HUDEP-2 (cell line): Measurements from ENCODE around the gene OR52D1.

Source experiments
- DNase-seq, 76 experiments: peaks; one replicate each; lab custom pipeline; 2025; ENCODE audit not compliant: unreplicated experiment in 76 of 76; lab: John Stamatoyannopoulos, UW

Gene OR52D1

DNA sequence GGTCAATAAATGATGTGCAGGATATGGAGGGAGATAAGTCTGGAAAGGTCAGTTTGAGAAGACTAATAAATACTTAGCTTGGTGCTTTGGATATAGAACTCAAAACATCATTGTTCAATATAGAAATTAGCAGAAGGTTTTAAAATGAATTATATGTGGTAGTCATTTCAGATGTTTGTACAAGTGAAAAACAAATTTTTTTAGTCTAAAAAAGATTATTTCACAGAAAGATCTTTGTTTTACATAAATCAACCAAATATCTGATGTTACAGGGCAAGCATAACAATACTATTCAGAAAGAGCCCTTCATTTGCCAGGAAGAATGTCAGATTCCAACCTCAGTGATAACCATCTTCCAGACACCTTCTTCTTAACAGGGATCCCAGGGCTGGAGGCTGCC lies at the start of gene OR52D1:
OR52D1 (plus strand) TSS at position 301 of the 400 bp plus-strand sequence; CDS start at position 323, 22 bp downstream.
- no peak for DNase-seq

DNA sequence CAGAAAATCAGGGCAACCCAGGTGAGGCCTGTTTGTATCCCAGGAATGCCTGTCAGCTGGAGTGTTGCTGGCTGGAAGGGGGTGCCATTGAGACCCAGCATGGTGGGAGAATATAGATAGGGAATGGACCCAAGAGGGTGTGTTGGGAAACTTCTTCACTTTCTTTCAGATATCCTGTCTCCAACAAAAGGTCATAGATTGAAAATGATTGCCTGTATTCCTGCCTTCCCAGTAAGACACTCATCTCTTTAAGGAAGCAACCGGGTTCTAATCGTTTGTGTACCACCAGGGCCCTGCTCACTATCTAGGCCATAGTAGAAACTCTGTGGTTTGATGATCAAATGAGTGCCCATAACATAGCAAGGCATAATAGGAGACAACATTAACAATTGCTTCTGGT lies 47.1 kb upstream of the OR52D1 start, which contains the start of gene OR51I1:
OR51I1 (minus strand) TSS at position 101 of the 400 bp plus-strand sequence; CDS start at position 101, 0 bp downstream.
- DNase-seq: no peak

DNA sequence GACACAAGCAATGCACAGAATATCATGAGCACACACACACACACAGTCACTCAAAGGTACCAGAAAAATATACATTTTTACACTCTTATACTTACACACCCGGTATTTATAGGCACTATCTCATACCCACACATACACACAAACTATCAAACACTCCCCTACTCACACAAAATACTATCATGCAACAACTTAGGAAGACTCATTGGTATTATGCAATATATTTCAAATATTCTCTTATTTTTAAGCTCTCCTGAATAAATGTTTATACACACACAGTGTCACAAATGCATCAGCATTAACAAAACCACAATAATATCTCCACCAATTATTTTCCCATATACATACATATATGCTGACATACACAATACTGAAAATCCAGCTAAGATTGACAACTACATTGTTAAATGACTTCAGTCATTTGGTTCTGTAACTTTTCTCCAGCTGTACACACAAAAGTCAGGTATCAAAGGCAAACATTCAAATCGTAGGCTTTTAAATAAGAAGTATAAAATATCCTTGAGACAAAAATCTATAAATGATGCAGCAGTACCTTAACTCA lies 44.6 kb upstream of the OR52D1 start:
- DNase-seq: no peak

DNA sequence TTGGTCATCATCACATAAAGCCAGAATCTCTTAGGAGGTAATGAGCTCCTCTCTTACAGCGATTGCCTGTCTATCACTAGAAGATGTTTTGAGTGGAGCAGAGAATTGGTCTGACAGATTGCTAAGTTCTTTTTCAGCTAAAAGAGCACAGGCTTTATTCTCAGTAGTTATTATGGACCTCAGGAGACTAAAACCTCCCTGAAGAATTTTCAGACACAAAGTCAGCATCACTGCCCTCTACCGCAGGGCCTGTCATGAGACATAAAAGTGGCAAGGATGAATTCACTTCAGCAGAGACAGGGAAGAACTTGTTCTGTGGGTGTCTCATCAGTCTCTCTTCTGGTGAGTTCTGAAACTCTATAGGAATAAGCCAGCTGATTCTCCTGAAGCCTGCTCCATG lies 39.5 kb upstream of the OR52D1 start, which contains the start of gene OR51I2:
OR51I2 (plus strand) TSS at position 301 of the 400 bp plus-strand sequence. CDS start 4,166 bp downstream, outside the sequence.
- peak in 1 of 76 experiments; percentile 2 for DNase-seq

DNA sequence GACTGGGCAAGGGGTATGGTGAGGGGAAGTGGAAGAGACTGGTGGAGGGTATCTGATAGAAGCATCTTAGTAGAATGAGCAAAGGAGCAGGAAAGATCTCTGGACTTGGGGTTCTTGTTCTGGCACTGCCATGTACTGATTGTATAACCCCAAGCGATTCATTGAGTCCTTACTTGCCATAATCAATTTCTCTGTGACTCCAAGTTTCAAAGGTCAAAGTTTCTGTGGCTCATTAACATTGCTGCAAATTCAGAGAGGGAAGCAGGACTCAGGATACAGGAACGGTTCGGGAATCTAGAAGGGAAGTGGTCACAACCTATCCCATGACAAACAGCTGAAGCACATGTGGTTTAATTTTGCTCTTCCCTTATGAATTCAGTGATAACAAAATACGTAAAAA lies 39.1 kb upstream of the OR52D1 start:
- no peak for DNase-seq

DNA sequence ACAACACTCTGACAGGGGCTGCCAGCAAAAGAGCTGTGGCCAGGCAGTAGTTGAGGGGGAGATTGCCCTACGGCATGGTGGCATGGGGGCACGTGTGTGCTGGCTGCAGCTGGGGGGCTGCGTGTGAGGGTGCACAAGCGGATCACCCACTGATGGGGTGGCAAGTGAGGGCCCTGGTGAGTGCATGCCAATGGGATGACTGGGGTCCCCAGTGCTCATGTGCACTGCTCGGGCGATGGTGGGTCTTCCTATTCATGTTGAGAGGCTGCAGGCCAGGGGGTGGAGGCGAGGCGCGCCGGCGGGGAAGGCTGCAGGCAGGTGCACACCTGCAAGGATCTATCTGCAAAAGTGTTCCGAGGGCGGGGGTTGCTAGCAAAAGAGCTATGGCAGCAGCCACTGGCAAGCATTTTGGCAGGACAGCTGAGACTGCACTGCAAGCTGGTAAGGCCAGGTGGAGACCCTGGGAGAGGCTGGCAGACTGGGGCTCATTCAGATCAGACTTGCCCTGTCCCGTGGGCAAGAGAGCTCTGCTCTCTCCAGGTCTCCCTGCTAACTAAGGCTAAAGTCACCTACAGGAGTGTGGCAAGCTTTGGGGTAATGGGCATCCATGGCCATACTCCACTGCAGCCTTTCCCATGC lies 27.4 kb upstream of the OR52D1 start:
- DNase-seq: no peak

DNA sequence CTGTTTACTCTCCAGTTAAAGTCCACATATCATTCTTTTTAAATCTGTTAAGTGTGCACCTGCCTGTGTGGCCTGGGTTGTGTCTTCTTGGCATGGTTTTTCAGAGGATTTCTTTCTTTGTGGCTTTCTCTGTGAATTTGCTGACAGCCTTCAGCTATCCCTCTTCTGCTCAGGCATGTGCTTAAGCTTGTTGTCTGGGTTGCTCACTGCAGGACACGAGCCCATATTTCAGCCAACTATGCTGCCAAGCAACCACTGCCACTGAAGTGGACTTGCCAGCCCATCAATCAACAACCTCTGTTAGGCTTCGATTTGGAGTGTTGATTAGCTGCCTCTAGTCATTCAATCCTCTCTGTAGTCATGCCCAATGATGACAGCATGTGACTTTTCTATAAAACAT lies 21.0 kb upstream of the OR52D1 start:
- DNase-seq: no peak

DNA sequence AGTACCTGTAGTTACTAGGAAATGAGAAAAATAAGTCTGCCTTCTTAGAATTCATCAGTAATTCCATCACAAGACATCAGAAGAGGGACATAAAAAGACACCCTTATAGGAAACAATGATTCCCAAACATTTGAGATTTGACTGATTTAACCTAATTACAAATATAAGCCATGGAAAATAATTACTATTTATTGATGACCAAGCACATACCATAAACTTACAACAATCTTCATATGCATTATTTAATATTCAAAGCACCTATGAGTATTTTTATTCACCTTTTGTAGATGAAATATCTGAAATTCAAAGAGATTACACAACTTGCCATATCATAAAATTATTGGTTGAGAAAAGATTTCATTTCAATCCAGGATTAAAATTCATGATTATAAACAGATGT lies 14.6 kb upstream of the OR52D1 start:
- no peak for DNase-seq

DNA sequence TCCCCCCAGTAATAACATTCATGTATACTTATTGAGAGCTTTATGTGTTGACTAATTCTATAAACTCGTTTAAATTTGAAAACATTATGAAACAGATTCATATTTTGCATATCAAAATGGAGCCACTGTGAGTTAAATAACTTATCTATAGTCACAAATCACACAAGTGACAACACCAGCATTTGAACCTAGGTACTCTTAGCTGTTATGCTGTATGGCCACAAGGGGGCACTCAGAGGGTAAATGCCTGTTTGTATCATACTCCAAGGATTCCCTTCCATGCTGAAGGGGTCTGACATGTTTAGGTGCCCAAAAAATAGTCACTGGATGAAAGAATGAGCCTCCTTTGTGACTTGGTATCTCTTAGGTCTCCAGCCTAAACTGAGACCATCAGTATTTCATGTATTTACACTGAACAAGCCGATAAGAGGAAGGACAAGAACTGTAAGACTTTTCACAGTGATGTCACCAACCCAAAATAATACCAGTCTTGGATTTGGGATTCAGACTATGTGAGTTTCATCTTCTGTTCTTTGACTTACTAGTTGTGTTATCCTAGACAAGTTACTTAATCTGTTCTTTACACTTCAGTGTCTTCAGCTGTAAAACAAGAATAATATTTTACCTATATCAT lies 12.2 kb upstream of the OR52D1 start:
- peak in 33 of 76 experiments; percentile 5 to 51 (median 20) for DNase-seq

DNA sequence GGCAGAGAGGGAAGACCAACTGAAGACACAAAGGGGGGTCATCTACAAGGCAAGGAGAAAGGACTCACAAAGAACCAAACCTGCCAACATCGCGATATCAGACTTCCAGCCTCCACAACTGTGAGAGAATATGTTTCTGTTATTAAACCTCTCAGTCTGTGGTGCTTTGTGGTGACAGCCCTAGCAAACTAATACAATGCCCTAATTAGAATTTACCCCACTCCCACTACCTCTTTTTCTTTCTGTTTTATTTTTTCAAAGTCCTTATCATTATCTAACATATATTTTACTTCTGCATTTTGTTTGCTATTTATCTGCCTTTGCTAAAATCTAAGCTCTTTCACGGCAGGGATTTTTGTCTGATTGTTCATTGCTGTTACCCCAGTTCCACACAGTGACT lies 2.5 kb upstream of the OR52D1 start:
- DNase-seq: no peak

DNA sequence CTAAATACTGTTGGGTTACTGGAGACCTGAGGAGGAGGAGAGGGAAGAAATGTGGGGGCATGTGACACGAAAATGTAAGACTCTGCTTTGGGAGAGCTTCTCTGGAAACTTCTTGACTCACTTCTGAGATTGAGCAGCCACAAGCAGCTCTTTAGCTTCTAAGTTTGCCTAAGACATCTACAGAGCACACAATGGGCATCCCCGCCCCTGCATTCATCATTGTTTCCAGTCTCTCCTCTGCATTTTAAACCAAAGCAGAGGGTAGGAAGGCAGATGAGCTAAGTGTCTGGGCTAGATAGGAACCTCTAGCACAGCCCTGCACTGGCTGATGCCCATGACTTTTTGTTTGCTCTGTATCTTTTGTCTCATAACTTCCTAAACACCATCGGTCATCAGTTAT lies 2.1 kb upstream of the OR52D1 start:
- DNase-seq: peak in 1 of 76 experiments; percentile 2

DNA sequence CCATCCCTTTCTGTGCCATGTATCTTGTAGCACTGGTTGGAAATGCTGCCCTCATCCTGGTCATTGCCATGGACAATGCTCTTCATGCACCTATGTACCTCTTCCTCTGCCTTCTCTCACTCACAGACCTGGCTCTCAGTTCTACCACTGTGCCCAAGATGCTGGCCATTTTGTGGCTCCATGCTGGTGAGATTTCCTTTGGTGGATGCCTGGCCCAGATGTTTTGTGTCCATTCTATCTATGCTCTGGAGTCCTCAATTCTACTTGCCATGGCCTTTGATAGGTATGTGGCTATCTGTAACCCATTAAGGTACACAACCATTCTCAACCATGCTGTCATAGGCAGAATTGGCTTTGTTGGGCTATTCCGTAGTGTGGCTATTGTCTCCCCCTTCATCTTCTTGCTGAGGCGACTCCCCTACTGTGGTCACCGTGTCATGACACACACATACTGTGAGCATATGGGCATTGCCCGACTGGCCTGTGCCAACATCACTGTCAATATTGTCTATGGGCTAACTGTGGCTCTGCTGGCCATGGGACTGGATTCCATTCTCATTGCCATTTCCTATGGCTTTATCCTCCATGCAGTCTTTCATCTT lies 414 bp downstream of the OR52D1 start:
- DNase-seq: no peak

DNA sequence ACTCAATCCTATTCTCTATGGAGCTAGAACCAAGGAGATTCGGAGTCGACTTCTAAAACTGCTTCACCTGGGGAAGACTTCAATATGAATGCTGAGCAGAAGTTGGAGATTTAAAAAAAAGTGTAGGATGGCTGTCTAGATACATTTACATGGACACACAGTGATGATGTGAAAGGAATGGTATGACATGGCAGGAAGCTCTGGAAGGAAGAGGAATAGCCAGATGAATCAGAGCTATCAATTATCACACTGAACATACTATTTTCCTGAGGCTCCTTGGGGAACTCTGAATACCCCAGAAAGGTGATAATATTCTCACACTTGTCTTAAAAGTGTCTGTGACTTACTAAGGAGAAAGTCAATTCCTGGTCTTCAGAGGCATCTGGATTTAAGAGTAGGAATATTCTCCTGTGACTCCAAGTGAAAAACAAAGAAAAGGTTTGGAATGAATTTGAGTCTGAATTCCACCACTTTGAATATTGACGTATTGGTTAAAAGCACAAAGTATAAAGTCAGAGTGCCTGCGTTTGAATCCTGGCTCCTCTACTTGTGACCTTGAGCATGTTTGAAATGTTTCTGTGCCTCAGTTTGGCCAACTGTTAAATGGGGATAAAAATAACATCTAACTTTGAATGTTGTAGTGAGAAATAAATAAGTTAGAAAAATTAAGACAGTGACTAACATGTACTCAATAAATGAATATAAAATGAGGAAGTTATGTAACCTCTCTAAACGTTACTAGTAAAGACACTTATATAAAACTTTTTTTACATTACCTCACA lies 1.3 kb downstream of the OR52D1 start:
- no peak for DNase-seq

DNA sequence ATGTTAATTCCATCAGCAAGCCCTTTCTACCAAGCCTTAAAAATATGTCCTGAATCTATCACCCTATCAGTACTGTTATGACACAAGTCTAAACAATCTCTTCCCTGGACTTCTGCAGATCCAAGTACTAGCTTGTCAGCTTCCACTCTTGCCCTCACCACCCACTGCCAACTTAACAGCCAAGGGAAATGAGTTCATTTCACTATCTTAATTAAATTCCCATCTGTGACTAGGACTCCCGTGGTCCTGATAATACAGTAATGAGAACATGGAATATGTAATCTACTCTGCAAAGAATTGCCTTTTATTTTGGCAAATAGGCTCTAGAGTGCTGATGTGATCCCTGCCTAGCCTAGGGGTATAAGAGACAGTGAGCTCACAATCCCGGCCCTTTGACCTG lies 11.2 kb downstream of the OR52D1 start:
- no peak for DNase-seq

DNA sequence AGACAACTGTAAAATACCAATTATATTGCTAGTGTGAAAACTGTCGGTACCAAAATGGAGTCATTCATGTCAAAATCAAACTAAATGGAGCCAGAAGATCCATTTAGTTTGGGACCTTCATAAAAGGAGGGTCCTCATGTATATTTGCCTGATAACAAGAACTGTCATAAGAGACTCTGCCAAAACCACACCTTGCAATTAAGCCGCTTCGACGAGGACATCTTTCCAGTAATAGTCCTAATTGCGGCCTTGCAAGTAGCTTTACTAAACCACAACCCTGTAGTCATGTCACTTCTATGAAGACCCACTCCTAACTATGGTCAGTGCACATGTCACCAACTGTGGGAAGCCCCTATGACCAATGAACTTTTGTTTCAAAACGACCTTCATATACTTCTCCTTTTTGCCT lies 11.9 kb downstream of the OR52D1 start:
- DNase-seq: no peak

DNA sequence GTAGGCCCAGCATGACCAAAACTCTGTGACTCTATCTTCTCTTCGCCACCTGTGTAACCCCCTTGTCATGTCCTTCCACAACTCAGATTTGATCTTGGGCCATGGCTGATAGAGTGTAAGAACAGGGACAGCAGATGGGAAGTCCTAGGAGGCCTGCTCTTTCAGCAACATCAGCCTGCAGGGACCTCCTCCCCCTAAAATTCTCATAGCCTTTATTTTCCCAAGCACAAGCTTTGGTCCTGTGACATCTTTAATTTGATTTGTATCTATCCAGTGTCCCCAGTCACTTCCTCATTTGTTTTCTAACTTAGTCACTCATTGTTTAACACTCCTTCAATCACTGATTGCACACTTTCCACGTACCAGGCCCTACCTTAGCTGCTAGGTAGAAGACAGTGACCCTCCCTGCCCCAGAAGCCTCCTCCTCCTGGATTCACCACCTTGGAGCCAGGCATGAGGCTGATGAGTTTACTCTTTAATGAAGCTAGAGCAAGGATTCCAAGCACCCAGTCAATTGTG lies 16.0 kb downstream of the OR52D1 start:
- no peak for DNase-seq

DNA sequence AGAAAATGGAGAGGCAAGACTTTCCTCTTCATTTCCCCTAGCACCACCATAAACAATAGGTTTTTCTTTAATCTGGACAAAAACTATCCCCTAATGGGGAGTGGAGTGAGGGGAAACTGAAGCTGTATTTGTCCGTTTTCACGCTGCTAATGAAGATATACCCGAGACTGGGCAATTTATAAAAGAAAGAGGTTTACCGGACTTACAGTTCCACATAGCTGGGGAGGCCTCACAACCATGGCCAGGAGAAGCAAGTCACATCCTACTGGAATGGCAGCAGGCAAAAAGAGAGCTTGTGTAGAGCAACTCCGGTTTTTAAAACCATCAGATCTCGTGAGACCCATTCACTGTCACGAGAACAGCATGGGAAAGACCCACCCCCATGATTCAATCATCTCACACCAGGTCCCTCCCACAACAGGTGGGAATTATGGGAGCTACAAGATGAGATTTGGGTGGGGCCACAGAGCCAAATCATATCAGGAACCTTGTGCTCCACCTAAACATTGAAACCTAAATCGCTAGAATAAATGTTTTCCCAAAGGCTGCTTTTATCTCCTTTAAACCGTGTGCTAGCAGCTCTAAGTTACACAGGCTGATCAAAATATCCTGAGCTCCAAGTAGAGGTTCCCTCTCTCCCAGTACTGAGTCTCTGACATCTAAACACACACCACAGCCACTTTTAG lies 17.0 kb downstream of the OR52D1 start:
- DNase-seq: no peak

DNA sequence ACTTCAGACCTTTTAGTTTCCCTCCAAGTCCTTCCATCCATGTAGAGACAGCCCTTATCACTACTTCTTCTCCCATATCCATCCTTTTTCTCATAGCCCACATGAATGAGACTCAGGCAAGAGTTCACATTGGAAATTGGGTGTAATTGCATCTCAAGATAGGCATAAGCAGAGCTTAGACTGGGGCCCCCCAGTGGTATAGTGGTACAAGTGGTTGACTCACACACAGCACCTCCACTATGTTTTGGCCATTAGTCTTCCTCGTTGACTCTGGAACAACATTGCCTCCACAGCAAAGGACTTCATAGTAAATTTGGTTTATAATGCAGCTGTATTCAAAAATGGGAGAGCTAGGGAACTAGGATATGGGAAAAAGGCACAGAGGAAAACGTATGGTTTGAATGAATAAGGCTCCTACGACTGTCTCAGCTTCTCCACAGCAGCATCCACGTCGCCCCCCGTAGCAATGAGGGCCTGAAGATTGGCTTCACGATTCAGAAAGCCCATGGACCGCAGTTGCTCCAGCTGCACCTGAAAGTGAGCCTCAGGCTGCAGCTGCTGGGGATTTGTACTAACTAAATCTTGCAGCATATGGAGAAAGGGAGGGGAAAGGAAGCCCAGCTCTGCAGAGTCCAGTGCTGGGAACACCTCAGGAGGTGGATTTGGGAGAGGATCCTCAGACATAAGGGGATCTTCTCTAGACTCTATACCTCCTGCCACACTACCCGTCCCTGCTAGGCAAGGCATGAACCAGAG lies 18.9 kb downstream of the OR52D1 start:
- no peak for DNase-seq

DNA sequence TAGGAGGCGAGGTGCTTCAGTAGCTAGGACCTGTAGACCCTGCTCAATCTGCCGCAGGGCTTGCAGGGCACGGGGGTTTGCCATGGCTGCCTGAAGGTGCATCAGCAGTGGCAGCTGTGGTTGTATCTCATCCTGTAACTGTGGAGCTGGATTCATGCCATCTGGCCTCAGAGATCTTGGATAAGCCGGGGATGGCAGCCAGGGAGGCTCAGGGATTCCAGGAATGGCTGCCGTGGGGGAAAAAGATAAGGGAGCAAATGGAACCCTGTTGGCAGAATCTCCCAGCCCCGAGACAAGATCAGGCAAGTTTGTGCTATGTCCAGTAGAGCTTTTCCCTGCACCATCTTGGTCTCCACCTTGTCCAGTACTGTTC lies 19.4 kb downstream of the OR52D1 start:
- no peak for DNase-seq
